Activated T-helper 1 cell treated with anti-CD3 and anti-CD28 coated beads, Interleukin-12 subunit alpha, Interleukin-12 subunit beta, Interleukin-2, Interleukin-4 antibody, amounts not matched to agents 30 ng/mL and 10 ng/mL and 1 ng/mL, durations not matched to agents 14 hours and 24 hours and 36 hours (primary cell): ENCODE measurements around the gene FAM81A. TPM values are rescaled to one million over a fixed set of nuclear protein-coding genes. Genes with fewer than 3 reads are reported as not detected.
"Not testable (repeated sequence)": the region's sequence is repeated elsewhere in the genome, so short reads cannot be mapped to it uniquely, and the experiment has no call there.

Experiments used
- DNase-seq: peaks from one replicate; pipeline ENCODE4 v3.0.0; 2021; ENCODE audit warnings: low spot score
- H3K27ac Mint-ChIP-seq: one replicate; pipeline ENCODE4 v1.8.0; 2021; ENCODE audit warnings: mild to moderate bottlenecking, mixed read lengths
- H3K27me3 Mint-ChIP-seq: one replicate; pipeline ENCODE4 v1.8.0; 2022; ENCODE audit warnings: mild to moderate bottlenecking, moderate library complexity, mixed read lengths; ENCODE audit not compliant: insufficient read depth
- H3K36me3 Mint-ChIP-seq: one replicate; pipeline ENCODE4 v1.8.0; 2021; ENCODE audit warnings: low read depth, mixed read lengths
- H3K4me1 Mint-ChIP-seq: one replicate; pipeline ENCODE4 v1.8.0; 2021; ENCODE audit warnings: low read depth, mixed read lengths
- H3K4me3 Mint-ChIP-seq: one replicate; pipeline ENCODE4 v1.8.0; 2021; ENCODE audit warnings: mild to moderate bottlenecking, moderate library complexity, mixed read lengths
- H3K9me3 Mint-ChIP-seq: one replicate; pipeline ENCODE4 v1.8.0; 2021; ENCODE audit warnings: mixed read lengths
- intact Hi-C: fragments of 100-400 bp; cut with micrococcal nuclease; formaldehyde crosslinking; loops from one replicate; pipeline ENCODE4 v1.15.1; 2024
- total RNA-seq: library from RNA; stranded (reverse); gene quantifications from 2 replicates; pipeline ENCODE4 v1.2.3, GENCODE V29; 2022

Gene FAM81A
- total RNA-seq, result 0.49 and 0.60 TPM in 2 replicates

- peak within 1 kb of the TSS; percentile 83 for H3K4me3 Mint-ChIP-seq
- no peaks in the 10 kb centered on the region for H3K36me3 Mint-ChIP-seq
- intact Hi-C loops, result no loop called here
- H3K4me1 Mint-ChIP-seq, result peaks cover 13% of the 10 kb centered on the region
- H3K27ac Mint-ChIP-seq, result peak within 1 kb of the TSS; percentile 66
- no peaks in the 10 kb centered on the region for H3K9me3 Mint-ChIP-seq
- peak; percentile 42 for DNase-seq
- H3K27me3 Mint-ChIP-seq, result peaks cover 69% of the 10 kb centered on the region
Observed at GRCh38 chr15:59437817-59438624, at the start of gene FAM81A. Gene FAM81A (plus strand): TSS chr15:59438186. CDS start chr15:59458627, 20,441 bp downstream.

GRCh38 chr15:59388670-59389069, 49.3 kb upstream of the FAM81A start:
- no peak overlapping the region for H3K4me3 Mint-ChIP-seq
- H3K27me3 Mint-ChIP-seq, result peaks cover 5% of the 10 kb centered on the region
- peaks cover 23% of the 10 kb centered on the region for H3K4me1 Mint-ChIP-seq
- H3K9me3 Mint-ChIP-seq, result no peaks in the 10 kb centered on the region
- H3K36me3 Mint-ChIP-seq, result no peaks in the 10 kb centered on the region
- no peak for DNase-seq
- H3K27ac Mint-ChIP-seq, result no peak overlapping the region
- intact Hi-C loops, result no loop called here

GRCh38 chr15:59392299-59392698, 45.7 kb upstream of the FAM81A start:
- intact Hi-C loops, result no loop called here
- Mint-ChIP-seq H3K4me3 (no peak overlapping the region), H3K9me3 (no peaks in the 10 kb centered on the region), H3K36me3 (no peaks in the 10 kb centered on the region), H3K27me3 (peaks cover 18% of the 10 kb centered on the region), H3K27ac (no peak overlapping the region), H3K4me1 (peaks cover 12% of the 10 kb centered on the region)
- DNase-seq, result no peak

- intact Hi-C loops, result no loop called here
- no peak overlapping the region for H3K27ac Mint-ChIP-seq
- DNase-seq, result no peak
Observed at GRCh38 chr15:59394166-59394661, 43.8 kb upstream of the FAM81A start.

GRCh38 chr15:59396211-59396610, 41.8 kb upstream of the FAM81A start:
- Mint-ChIP-seq H3K4me3 (no peak overlapping the region), H3K27me3 (peaks cover 38% of the 10 kb centered on the region), H3K9me3 (no peaks in the 10 kb centered on the region)

More at GRCh38 chr15:59394166-59394661, 43.8 kb upstream of the FAM81A start:
- H3K36me3 Mint-ChIP-seq, result no peaks in the 10 kb centered on the region
- no peaks in the 10 kb centered on the region for H3K9me3 Mint-ChIP-seq
- peaks cover 5% of the 10 kb centered on the region for H3K4me1 Mint-ChIP-seq
- no peak overlapping the region for H3K4me3 Mint-ChIP-seq
- peaks cover 26% of the 10 kb centered on the region for H3K27me3 Mint-ChIP-seq

GRCh38 chr15:59396679-59397078, 41.3 kb upstream of the FAM81A start:
- Mint-ChIP-seq H3K27me3 (peaks cover 37% of the 10 kb centered on the region), H3K27ac (no peak overlapping the region), H3K36me3 (no peaks in the 10 kb centered on the region), H3K4me1 (no peaks in the 10 kb centered on the region), H3K9me3 (no peaks in the 10 kb centered on the region), H3K4me3 (no peak overlapping the region)
- no peak for DNase-seq
- intact Hi-C loops, result no loop called here

More at GRCh38 chr15:59396211-59396610, 41.8 kb upstream of the FAM81A start:
- Mint-ChIP-seq H3K27ac (no peak overlapping the region), H3K4me1 (no peaks in the 10 kb centered on the region), H3K36me3 (no peaks in the 10 kb centered on the region)
- no peak for DNase-seq
- intact Hi-C loops, result no loop called here

GRCh38 chr15:59398220-59398619, 39.8 kb upstream of the FAM81A start:
- H3K27ac Mint-ChIP-seq, result no peak overlapping the region
- no peaks in the 10 kb centered on the region for H3K36me3 Mint-ChIP-seq
- no peaks in the 10 kb centered on the region for H3K9me3 Mint-ChIP-seq
- DNase-seq, result no peak
- H3K4me1 Mint-ChIP-seq, result no peaks in the 10 kb centered on the region
- H3K4me3 Mint-ChIP-seq, result no peak overlapping the region
- intact Hi-C loops, result no loop called here
- peaks cover 33% of the 10 kb centered on the region for H3K27me3 Mint-ChIP-seq

- no peak for DNase-seq
- Mint-ChIP-seq H3K9me3 (no peaks in the 10 kb centered on the region), H3K4me1 (no peaks in the 10 kb centered on the region), H3K27me3 (peaks cover 33% of the 10 kb centered on the region), H3K36me3 (no peaks in the 10 kb centered on the region), H3K27ac (no peak overlapping the region), H3K4me3 (no peak overlapping the region)
- intact Hi-C loops, result no loop called here
Observed at GRCh38 chr15:59399465-59400102, 38.4 kb upstream of the FAM81A start.

GRCh38 chr15:59400103-59400813, 37.7 kb upstream of the FAM81A start:
- intact Hi-C loops, result no loop called here
- no peaks in the 10 kb centered on the region for H3K36me3 Mint-ChIP-seq
- H3K27me3 Mint-ChIP-seq, result peaks cover 33% of the 10 kb centered on the region
- H3K27ac Mint-ChIP-seq, result no peak overlapping the region
- no peak for DNase-seq
- H3K4me3 Mint-ChIP-seq, result no peak overlapping the region
- no peaks in the 10 kb centered on the region for H3K9me3 Mint-ChIP-seq
- H3K4me1 Mint-ChIP-seq, result no peaks in the 10 kb centered on the region

- peaks cover 32% of the 10 kb centered on the region for H3K27me3 Mint-ChIP-seq
- H3K27ac Mint-ChIP-seq, intact Hi-C loops, H3K4me3 Mint-ChIP-seq, H3K4me1 Mint-ChIP-seq, H3K36me3 Mint-ChIP-seq, H3K9me3 Mint-ChIP-seq, DNase-seq: not testable (repeated sequence)
Observed at GRCh38 chr15:59401051-59401823, 36.7 kb upstream of the FAM81A start.

- intact Hi-C loops, result no loop called here
- Mint-ChIP-seq H3K4me3 (no peak overlapping the region), H3K27me3 (peaks cover 24% of the 10 kb centered on the region), H3K9me3 (no peaks in the 10 kb centered on the region), H3K27ac (no peak overlapping the region), H3K4me1 (no peaks in the 10 kb centered on the region), H3K36me3 (no peaks in the 10 kb centered on the region)
- DNase-seq, result no peak
Observed at GRCh38 chr15:59401824-59402569, 36.0 kb upstream of the FAM81A start.

- H3K4me3 Mint-ChIP-seq, result no peak overlapping the region
- intact Hi-C loops, result no loop called here
- H3K4me1 Mint-ChIP-seq, result peaks cover 3% of the 10 kb centered on the region
- no peaks in the 10 kb centered on the region for H3K9me3 Mint-ChIP-seq
- H3K27me3 Mint-ChIP-seq, result peaks cover 10% of the 10 kb centered on the region
- H3K36me3 Mint-ChIP-seq, result no peaks in the 10 kb centered on the region
- H3K27ac Mint-ChIP-seq, result no peak overlapping the region
- no peak for DNase-seq
Observed at GRCh38 chr15:59405079-59405478, 32.9 kb upstream of the FAM81A start.
